Suprapubic skin (tissue), 4 donors: Measurements from ENCODE around the gene DEPP1. TPM values are rescaled to one million over a fixed set of nuclear protein-coding genes. Genes with fewer than 3 reads are reported as not detected.

Experiments
- DNase-seq, 2 donors: peaks; one replicate each; pipeline ENCODE4 v3.0.0-alpha.2; 2019; ENCODE audit warnings: low spot score in 2 of 2
- H3K27ac ChIP-seq: fragments of 200-600 bp; sonication (generic); one replicate; pipeline ENCODE4 v1.5.1; 2019
- H3K27me3 ChIP-seq: fragments of 200-600 bp; sonication (generic); one replicate; pipeline ENCODE4 v1.5.1; 2019
- H3K36me3 ChIP-seq: fragments of 200-600 bp; sonication (generic); one replicate; pipeline ENCODE4 v1.5.1; 2019
- H3K4me1 ChIP-seq: fragments of 200-600 bp; sonication (generic); one replicate; pipeline ENCODE4 v1.5.1; 2019
- H3K4me3 ChIP-seq: fragments of 200-600 bp; sonication (generic); one replicate; pipeline ENCODE4 v1.5.1; 2019; ENCODE audit warnings: mild to moderate bottlenecking
- H3K9me3 ChIP-seq: fragments of 200-600 bp; sonication (generic); one replicate; pipeline ENCODE4 v1.5.1; 2019
- CTCF ChIP-seq, 2 donors: fragments of 200-600 bp in 1 of 2; fragments of 450-650 bp in 1 of 2; sonication (generic) in 1 of 2; IDR thresholded peaks; one replicate each; pipeline ENCODE4 v1.5.1; 2016 to 2019; ENCODE audit warnings: antibody characterized with exemption in 2 of 2, mild to moderate bottlenecking in 1 of 2, moderate library complexity in 1 of 2
- EP300 ChIP-seq: sonication (generic); formaldehyde crosslinking; IDR thresholded peaks from one replicate; pipeline ENCODE4 v1.6.1; 2017; ENCODE audit warnings: antibody characterized with exemption
- POLR2A ChIP-seq, 2 donors: fragments of 450-650 bp; IDR thresholded peaks; one replicate each; pipeline ENCODE4 v1.6.1; 2017; ENCODE audit warnings: antibody characterized with exemption in 2 of 2, mild to moderate bottlenecking in 2 of 2, moderate library complexity in 2 of 2
- POLR2AphosphoS5 ChIP-seq, 3 donors: sonication (generic); formaldehyde crosslinking; IDR thresholded peaks; one replicate each; pipeline ENCODE4 v1.6.1; 2017; ENCODE audit warnings: antibody characterized with exemption in 3 of 3
- WGBS: methylation state at CpG from one replicate; pipeline ENCODE4 v1.1.5; 2018; 5-methylcytosine and 5-hydroxymethylcytosine counted together
- total RNA-seq, 4 donors: library from RNA; depleted of rRNA; stranded (reverse); fragments of >200 nt; gene quantifications; one replicate each; pipeline ENCODE4 v1.1.0, GENCODE V29; 2016

DEPP1 gene
- total RNA-seq, 4 donors from 2014 or later, result 27.5 to 101 (median 38.2) TPM

DNA sequence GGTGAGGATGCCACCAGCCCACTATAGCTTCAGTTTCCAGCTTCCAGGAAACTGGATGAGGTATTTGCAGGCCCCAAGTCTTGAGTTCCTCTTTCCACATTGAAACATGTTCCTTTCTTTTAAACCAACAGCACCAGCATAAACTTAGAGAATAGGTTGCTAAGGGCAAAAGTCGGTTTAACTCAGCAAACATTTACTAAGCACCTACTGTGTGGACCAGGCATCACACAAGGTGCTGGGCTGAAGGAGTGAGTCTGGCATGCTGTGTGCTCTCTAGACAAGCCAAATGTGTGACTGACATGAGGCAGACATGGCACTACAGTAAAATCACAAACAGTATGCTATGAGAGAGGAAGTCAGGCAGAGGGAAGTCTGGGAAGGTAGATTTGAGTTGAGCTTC lies 30.0 kb downstream of the DEPP1 start:
- Histone ChIP-seq H3K36me3 (no peaks in the 10 kb centered on the region), H3K27me3 (no peaks in the 10 kb centered on the region), H3K27ac (no peak overlapping the region), H3K4me3 (no peak overlapping the region), H3K4me1 (no peaks in the 10 kb centered on the region), H3K9me3 (no peaks in the 10 kb centered on the region)
- TF ChIP-seq EP300 (no peak), POLR2A (IDR thresholded peaks at IDR 0.05) (no peak), POLR2AphosphoS5 (IDR thresholded peaks at IDR 0.05) (no peak), CTCF (IDR thresholded peaks at IDR 0.05) (no peak)
- no peak for DNase-seq
- WGBS, result 90% methylated on average over 1 of the region's 1 CpG

DNA sequence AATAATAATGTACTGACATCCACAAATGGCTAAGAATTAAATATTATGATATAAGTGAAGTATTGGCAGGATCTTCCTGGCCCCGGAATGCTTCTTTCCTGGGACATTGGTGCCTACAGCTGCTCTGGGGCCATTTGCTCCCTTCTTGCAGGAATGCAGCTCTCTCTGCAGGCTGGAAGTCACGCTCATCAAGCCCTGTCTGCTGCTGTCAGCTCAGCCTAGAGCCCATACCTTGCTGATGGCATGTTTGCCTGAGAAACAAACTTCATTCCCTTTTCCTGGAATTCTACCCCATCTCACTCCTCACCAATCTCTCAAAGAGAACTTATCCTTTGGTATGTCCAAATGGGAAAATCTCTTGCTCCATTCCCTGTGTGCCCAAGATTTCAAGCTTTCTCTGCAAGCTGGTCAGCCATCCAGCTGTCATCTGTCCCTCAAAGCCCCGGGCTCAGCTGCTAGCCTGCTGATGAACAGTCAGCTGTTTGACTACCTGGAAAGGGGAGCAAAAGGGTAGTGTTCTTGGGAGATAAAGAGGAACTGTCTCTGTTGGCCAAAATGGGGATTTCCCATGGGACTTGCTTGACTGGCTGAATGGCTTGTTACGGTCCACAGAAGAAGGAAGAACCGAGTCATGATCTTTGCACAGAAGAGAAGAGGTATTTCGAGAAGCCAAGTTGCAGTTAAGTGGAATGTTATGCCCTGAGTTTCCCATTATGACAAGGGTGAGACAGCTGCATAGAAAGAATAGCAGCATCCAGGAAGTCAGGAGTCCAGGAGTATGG lies 31.0 kb downstream of the DEPP1 start:
- Histone ChIP-seq H3K9me3 (no peaks in the 10 kb centered on the region), H3K4me3 (no peak overlapping the region), H3K27ac (no peak overlapping the region), H3K36me3 (no peaks in the 10 kb centered on the region), H3K4me1 (no peaks in the 10 kb centered on the region), H3K27me3 (no peaks in the 10 kb centered on the region)
- TF ChIP-seq EP300 (no peak), CTCF (IDR thresholded peaks at IDR 0.05) (no peak), POLR2AphosphoS5 (IDR thresholded peaks at IDR 0.05) (no peak), POLR2A (IDR thresholded peaks at IDR 0.05) (no peak)
- 75% methylated on average over 6 of the region's 6 CpGs for WGBS
- DNase-seq, result no peak

GRCh38 chr10:44946205-44946604 lies 32.4 kb downstream of the DEPP1 start:
- H3K27ac ChIP-seq, result no peak overlapping the region
- TF ChIP-seq POLR2AphosphoS5 (IDR thresholded peaks at IDR 0.05) (no peak), EP300 (no peak), CTCF (IDR thresholded peaks at IDR 0.05) (no peak), POLR2A (IDR thresholded peaks at IDR 0.05) (no peak)
- H3K4me1 ChIP-seq, result no peaks in the 10 kb centered on the region

DNA sequence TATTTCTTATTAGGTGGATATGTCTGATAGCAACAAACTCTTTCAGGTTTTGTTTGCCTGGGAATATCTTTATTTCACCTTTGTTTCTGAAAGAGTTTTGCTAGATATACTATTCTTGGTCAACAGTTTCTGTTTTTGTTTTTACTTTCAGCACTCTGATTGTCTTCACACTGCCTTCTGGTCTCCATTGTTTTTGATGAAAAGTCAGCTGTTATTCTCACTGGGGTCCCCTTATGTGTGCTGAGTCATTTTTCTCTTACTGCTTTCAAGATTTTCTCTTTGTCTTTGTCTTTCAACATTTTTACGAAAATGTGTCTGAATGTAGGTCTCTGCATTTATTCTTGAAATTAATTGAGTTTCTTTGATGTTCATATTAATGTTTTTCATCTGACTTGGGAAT lies 34.3 kb downstream of the DEPP1 start:
- no peaks in the 10 kb centered on the region for H3K4me1 ChIP-seq
- H3K4me3 ChIP-seq, result no peak overlapping the region
- 89% methylated on average over 1 of the region's 1 CpG for WGBS
- H3K9me3 ChIP-seq, result peaks cover 3% of the 10 kb centered on the region
- no peak for DNase-seq
- H3K36me3 ChIP-seq, result no peaks in the 10 kb centered on the region
- no peaks in the 10 kb centered on the region for H3K27me3 ChIP-seq
- no peak overlapping the region for H3K27ac ChIP-seq
- TF ChIP-seq POLR2A (IDR thresholded peaks at IDR 0.05) (no peak), POLR2AphosphoS5 (IDR thresholded peaks at IDR 0.05) (no peak)

More at GRCh38 chr10:44946205-44946604, 32.4 kb downstream of the DEPP1 start:
- no peaks in the 10 kb centered on the region for H3K9me3 ChIP-seq
- 56% methylated on average over 2 of the region's 2 CpGs for WGBS
- no peaks in the 10 kb centered on the region for H3K36me3 ChIP-seq
- no peak overlapping the region for H3K4me3 ChIP-seq
- peak in 1 of 2 donors; percentile 24 for DNase-seq
- H3K27me3 ChIP-seq, result no peaks in the 10 kb centered on the region

DNA sequence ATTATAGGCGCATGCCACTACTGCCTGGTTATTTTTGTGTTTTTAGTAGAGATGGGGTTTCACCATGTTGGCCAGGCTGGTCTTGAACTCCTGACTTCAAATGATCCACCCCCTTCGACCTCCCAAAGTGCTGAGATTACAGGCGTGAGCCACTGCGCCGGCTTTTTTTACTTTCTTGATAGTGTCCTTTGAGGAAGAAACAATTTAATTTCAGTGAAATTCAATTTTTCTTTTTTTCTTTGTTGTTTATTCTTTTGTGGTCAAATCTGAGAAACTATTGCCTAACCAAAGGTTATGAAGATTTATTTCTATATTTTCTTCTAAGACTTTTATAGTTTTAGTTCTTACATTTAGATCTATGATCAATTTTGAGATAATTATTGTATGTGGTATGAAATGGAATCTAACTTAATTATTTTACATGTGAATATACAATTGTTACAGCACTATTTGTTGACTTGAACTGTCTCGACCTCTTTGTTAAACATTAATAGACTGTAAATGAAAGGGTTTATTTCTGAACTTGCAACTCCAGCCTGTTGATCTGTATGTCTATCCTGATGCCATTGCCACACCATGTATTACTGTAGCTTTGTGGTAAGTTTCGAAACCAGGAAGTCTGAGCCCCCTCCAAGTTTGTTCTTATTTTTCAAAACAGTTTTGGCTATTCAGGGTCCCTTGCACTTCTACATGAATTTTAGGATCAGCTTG lies 38.8 kb downstream of the DEPP1 start:
- H3K4me1 ChIP-seq, result peaks cover 17% of the 10 kb centered on the region
- no peak overlapping the region for H3K27ac ChIP-seq
- TF ChIP-seq EP300 (no peak), POLR2A (IDR thresholded peaks at IDR 0.05) (no peak), CTCF (IDR thresholded peaks at IDR 0.05) (no peak), POLR2AphosphoS5 (IDR thresholded peaks at IDR 0.05) (no peak)
- peaks cover 3% of the 10 kb centered on the region for H3K9me3 ChIP-seq
- no peak overlapping the region for H3K4me3 ChIP-seq
- WGBS, result 89% methylated on average over 7 of the region's 7 CpGs
- DNase-seq, result no peak
- no peaks in the 10 kb centered on the region for H3K36me3 ChIP-seq
- H3K27me3 ChIP-seq, result no peaks in the 10 kb centered on the region
